GM19455 (cell line): Measurements from ENCODE around the gene CD5L.

ENCODE experiments used
- ATAC-seq: cut with Tn5 transposase; IDR thresholded peaks from one replicate; pipeline ENCODE4 v1.9.1; 2021; ENCODE audit not compliant: unreplicated experiment

Gene CD5L

DNA sequence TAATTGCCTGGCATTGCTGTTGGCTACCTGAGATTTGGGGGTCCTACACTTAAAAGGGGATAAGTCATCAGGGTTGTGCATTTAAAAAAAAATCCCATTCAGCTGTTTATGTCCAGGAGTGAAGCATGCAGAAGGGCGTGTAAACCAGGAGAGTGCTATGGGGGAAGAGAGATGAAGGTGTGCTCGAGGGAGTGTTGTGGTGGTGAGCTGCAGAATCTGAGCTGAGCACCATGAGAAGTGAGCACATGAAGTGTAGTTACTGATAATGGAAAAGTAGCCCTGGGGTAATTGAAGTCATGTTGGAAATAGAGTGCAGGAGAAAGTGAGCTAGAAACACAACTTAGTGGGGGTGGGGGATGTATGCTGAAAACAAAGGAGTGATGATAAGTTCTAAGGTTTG is 22.4 kb downstream of the CD5L start:
- no peak for ATAC-seq

DNA sequence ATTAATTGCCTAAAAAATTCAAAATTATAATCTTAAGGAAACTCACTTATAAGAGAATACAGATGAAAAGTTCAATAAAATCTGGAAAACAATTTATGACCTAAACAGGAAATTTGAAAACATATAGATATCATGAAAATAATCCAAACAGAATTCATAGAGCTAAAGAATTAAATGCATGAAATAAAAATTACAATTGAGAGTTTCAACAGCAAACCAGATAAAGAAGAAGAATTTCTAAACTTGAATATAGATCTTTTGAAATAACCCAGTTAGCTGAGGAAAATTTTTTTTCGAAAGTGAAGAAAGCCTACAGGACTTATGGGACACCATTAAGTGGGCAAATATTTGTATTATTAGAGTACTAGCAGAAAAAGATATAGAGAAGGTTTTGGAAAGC is 28.3 kb downstream of the CD5L start:
- no peak for ATAC-seq

DNA sequence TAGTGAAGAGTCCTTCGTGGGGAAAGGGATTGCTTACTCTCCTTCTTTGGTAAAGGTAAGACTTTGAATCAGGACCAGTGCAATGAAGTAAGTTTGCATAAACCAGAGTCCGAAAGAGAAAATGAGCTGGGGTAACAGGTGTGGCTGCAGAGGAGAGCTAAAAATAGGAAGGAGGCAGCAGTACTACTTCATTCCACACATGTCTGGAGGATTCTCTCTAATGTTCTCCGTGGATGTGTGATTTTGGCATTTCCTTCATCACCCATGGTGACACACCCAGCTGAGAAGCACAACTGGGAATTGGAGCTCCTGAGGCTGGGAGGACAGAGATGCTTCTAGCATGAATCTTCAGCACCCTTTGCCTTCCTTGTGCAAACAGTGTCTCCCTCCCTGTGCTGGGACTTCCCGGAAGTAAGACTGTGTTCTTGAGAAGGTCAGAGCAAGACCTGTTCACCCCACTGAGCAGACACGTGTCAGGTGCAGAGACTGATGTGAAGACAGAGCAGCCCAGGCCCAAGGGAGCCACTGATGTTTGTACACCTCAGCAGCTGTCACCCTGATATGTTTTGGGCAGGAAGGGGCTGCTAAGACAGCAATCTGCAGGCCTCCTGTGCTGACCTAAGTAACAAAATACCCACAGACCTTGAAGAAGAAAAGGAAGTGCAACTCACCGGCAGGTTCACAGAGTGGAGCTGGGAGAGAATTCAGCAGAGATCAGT is 35.0 kb downstream of the CD5L start:
- peak; percentile 92 for ATAC-seq

DNA sequence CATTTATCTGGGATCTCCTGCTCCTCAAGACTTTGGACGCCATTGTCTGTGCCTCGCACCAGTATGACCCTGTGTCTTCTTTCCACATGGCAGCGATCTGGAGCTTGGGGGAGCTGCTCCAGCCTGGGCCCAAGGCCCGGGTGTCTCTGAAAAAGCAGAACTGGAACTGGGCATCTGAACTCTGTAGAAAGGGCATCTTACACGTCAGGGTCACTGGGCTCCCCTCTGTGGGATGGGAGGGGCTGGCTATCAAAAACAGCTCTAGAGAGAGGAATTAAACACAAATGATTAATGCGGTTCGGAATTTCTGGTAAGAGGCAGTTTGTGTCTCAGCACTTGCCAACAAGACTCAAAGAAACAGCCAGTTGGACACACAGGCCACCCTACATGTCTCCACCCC is 37.8 kb downstream of the CD5L start:
- ATAC-seq = no peak

DNA sequence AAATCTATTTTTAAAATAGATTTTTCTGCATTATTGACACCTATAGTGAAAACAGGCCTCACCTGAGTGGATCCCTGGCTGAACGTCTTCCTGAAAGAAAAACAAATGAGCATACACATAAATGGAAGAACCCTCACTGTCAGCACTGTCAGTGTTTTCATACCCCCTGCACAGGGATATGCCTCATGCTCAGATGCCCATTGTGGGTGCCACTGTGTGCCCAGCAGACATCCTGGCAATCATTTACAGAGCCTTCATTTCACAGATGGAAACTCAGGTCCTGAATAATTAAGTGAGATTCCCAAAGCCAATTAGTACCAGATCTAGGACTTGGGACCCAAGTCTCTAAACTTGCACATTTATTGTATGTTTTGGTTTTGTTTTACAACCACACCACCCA is 41.6 kb downstream of the CD5L start:
- ATAC-seq = no peak

DNA sequence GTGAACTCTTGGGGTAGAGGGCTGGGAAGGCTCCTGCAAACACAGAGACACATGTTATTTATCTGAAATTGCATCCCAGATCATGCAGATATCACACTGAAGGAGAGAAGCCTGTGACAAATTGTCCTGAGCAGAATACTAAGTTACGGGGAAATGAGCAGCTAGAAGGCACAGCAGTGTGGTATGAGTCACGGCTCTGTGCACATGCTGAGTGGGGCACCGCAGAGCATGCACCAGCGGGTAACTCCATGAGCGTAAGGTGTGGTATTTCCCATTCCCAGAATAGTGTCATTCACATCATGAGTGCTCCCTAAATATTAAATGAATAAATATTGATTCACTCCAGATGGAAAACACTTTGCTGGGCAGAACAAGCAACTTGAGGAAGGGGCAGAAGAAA is 43.4 kb downstream of the CD5L start:
- ATAC-seq = no peak

DNA sequence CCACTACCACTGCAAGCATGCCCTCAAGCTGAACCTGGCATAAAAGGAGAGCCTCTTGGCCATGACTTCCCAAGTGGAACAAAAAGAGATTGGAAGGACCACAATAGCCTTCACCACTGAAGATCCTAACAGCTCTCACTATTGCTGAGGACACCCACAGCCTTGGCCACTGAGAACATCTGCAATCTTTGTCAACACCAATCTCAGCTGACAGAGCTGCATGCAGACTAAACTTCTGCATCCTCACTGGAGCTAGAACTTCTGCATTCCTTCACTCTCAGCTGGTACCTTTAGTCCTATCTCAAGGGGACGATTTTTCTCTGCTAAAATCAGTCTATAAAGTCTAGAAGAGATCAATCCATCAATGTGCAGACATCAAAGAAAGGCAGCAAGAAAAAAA is 56.4 kb downstream of the CD5L start:
- ATAC-seq = no peak

DNA sequence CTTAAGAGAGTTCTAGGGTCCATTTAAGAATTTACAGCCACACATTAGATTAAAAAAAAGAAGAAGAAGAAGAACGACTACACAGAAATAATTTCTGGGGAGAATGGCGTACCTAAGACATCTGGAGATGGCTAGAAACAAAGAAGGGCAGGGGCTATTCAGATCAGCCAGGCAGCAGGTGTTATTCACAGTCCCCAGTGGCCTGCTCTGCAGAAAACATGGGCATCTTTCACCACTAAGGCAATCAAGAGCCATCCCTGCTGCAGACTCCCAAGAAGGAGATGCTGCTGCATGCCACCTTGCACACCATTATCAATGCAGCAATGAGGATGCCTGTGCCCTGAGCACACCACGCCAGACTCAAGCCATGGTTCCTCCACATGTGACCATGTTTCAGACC is 56.8 kb downstream of the CD5L start:
- ATAC-seq = no peak

DNA sequence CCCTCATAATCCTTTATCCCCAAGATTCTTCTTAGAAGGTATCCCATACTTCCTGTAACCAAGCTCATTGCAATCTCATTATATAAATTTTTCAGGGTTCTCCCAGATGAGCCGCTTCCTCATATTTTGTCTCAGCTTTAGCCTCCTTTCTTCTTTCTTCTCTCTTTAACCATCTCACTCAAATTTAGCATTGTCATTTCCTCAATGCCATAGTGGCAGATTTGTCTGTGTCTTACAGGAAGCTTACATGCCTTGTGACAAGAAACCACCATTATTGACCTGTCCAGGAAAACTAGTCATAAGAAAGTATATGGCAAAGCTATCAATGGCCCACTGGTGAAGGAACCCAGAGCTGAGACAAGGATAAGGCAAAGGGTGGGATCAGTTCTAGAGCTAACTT is 58.7 kb downstream of the CD5L start:
- no peak for ATAC-seq

DNA sequence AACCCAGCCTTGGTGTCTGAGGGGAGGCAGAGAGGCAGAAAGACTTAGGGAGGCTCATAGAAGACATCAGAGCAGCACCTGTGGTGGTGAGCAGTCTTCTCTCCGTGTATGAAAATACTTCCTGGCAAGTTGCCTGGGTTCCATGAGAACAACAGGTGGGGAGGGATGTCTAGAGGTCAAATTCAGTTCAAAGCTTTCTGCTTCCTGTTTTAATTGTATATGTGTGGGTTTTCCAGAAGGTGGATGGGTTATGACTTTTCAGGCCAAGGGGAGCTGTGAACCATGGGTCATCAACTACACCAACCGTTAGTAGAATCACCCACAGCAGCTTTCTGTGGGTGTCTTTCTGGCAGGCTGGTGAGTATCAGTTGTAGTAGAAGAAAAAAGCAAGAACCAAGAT is 60.6 kb downstream of the CD5L start:
- ATAC-seq = peak; percentile 69
